NCI-H460 (cell line): ENCODE measurements around the gene USP8. TPM values are rescaled to one million over a fixed set of nuclear protein-coding genes. Genes with fewer than 3 reads are reported as not detected.
"Not testable (repeated sequence)": the region's sequence is repeated elsewhere in the genome, so short reads cannot be mapped to it uniquely, and the experiment has no call there.

ENCODE experiments used
- DNase-seq: peaks from one replicate; pipeline ENCODE4 v3.0.0-alpha.2; 2016; ENCODE audit warnings: low read depth; ENCODE audit errors: extremely low read depth
- total RNA-seq: library from RNA; depleted of rRNA; stranded (reverse); fragments of >200 nt; shearing (Covaris generic); gene quantifications from 2 replicates; pipeline ENCODE4 v1.2.3, GENCODE V29; 2014

The USP8 gene
- total RNA-seq, 1 experiment from 2014 or later = 67.9 TPM

GRCh38 chr15:50438251-50438650 is 14.0 kb downstream of the USP8 start:
- no peak for DNase-seq

DNA sequence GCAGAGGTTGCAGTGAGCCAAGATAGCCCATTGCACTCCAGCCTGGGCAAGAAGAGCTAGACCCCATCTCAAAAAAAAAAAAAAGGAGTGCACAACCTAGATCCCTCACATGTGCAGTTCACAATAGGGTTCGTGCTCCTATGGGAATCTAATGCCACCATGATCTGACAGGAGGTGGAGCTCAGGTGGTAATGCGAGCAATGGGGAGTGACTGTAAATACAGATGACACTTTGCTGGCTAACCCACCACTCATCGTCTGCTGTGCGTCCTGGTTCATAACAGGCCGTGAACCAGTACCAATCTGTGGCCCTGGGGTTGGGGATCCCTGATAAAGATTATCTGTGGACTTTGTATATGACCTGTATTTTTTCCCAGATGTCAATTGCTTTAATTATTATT is 16.7 kb downstream of the USP8 start:
- DNase-seq = no peak

- no peak for DNase-seq
Observed at GRCh38 chr15:50452927-50453326, 28.7 kb downstream of the USP8 start.

GRCh38 chr15:50458348-50459112 is 34.3 kb downstream of the USP8 start:
- no peak for DNase-seq

DNA sequence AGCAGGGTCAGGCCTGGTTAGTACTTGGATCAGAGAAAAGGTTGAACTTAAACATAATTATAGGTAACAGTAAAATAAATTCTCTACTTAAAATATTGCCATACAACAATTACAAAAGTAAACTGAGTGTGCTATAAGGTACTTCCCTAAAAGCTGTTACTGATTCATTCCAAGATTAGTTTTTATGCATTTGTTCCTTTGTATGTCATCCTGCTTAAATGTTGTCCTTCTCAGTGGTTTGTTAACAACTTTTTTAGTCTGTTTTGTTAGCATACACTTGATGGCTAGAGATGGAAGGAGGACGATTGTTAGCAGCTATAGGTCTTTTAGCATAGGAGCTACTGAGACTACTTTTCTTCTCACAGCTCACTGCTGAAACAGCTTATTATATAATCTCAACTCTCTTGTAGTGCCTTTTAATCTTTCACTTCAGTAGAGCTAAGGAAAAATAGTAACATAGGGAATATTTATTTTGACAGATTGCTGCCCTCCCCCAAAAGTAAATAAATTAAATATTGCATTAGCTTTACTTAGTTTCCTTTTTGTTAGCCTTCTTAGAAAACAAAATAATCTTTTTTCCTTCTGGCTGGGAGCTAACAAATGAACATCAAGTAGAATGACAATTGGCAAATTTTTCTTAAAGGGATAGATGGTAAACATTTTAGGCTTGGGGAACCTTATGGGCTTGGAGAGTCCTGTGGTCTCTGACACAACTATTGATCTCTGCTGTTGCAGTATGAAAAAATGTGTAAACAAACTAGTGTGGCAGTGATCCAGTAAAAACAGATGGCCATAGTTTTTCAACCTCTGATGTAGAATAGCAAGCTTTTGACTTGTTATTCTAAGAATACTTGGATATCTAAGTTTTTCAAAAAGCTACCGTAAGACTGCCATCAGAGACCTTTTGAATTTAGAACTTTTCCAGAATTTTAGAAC is 39.5 kb downstream of the USP8 start:
- DNase-seq = no peak

GRCh38 chr15:50471072-50471471 is 46.9 kb downstream of the USP8 start:
- no peak for DNase-seq

DNA sequence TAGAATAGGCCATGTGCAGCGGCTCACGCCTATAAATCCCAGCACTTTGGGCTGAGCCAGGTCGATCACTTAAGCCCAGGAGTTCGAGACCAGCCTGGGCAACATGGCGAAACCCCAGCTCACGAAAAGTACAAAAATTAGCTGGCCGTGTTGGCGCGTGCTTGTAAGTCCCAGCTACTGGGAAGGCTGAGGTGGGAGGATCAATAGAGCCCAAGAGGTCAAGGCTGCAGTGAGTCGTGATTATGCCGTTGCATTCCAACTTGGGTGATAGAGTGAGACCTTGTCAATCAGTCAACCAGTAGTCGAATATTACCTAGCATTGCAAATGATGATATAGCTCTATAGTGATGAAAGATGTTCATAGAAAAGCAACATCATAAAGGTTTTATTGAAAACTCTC is 51.9 kb downstream of the USP8 start:
- DNase-seq = no peak

DNA sequence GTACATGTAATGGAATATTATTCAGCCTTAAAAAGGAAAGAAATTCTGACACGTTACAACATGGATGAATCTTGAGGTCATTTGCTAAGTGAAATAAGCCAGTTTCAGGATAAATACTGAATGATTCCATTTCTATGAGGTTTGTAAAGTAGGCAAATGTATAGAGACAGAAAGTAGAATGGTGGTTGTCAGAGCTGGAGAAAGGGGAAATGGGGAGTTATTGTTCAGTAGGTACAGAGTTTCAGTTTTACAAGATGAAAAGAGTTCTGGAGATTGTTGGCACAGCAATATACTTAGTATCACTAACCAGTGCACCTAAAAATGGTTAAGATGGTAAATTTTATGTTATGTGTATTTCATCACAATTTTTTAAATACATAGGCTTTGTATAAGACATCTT is 60.6 kb downstream of the USP8 start:
- no peak for DNase-seq

GRCh38 chr15:50485389-50485788 is 61.2 kb downstream of the USP8 start:
- DNase-seq = no peak

DNA sequence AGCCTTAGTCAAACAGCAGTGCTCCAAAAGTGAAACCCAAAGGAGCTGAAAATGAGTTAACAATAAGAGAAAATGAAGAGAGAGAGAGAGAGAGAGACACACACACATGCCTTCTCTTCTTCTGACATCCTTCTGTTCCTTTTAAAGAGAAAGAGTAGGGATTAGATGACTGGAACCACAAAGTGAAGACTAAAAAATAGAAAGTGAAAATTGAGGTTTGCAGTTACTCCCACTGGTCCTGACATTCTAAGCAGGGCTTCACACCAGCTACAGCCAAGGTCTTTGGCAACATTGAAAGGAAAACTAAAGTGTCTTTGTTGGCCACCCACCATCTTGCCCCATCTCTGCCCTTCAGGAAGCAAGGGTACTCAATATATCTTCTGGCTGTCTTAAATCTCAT is 63.1 kb downstream of the USP8 start:
- no peak for DNase-seq

GRCh38 chr15:50493625-50494024 is 69.4 kb downstream of the USP8 start:
- DNase-seq = no peak

DNA sequence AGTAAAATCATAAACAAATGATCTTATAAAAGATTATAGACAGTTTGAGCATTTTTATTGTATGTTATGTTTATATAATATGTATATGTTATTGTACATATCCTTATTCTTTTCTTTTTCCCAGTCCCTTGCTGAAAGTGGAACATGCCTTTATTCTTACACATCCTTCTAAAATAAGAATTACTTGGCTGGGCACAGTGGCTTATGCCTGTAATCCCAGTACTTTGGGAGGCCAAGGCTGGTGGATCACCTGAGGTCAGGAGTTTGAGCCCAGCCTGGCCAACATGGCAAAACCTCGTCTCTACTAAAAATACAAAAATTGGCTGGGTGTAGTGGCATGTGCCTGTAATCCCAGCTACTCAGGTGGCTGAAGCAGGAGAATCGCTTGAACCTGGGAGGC is 70.3 kb downstream of the USP8 start:
- not testable (repeated sequence) for DNase-seq

DNA sequence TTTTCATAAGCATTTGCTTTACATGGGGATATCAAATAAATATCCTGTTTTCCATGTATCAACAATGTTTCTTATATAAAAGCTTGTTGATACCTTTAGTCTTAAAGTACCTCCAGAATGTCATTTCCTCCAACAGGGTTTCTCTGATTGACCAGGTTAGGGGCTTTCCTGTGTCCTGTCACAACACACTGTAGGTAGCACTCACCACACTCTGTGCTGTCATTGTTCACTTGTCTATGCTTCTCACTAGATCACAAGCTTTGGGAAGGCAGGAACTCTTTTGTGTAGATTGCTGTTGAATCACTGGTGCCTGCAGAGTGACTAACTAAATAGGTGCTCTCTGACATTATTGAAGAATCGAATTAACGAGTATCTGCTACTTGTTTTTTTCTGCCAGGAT is 72.5 kb downstream of the USP8 start:
- no peak for DNase-seq

DNA sequence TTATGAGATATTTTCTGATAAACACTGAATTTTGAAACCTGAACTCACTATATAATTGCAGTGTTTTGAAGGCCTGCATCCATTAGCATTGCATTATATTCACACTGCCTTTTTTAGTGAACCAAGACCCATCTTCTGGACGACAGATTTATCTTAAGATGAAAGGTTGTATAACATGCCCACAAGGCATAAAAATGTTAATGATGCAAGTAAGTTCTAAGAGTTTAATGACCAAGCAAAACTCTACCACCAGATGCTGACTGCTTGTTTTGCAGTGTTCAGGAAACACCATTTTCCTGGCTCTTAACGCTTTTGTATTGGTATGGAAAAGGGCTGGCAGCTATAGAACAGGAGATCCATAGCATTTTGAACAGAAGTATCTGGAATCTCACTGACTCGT is 76.1 kb downstream of the USP8 start:
- DNase-seq = no peak

DNA sequence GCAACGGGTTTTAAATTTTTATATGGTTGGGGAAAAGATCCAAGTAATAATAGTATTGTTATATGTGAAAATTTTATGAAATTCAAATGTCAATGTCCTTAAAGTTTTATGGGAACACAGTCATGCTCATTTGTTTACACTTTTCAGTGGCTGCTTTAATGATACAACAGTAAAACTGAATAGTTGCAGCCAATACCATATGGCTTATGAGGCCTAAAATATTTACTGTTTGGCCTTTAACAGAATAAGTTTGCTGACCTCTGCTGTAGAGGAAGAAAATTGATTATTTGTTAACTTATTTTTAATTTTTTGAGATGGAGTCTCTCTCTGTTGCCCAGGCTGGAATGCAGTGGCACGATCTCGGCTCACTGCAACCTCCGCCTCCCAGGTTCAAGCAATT is 77.6 kb downstream of the USP8 start:
- DNase-seq = no peak

DNA sequence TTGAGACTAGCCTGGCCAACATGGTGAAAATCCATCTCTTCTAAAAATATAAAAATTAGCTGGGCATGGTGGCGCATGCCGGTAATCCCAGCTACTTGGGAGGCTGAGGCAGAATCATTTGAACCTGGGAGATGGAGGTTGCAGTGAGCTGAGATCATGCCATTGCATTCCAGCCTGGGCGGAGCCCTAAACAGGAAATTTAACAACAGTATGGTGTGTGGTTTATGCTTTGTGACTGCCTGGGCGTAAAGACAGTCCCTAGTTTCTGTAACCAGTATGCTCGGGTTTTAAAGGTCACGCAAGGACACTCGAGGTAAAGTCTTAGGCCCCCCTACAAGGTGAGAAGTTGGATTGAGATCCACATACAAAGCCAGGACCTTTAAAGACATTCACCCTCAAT is 78.9 kb downstream of the USP8 start:
- no peak for DNase-seq

DNA sequence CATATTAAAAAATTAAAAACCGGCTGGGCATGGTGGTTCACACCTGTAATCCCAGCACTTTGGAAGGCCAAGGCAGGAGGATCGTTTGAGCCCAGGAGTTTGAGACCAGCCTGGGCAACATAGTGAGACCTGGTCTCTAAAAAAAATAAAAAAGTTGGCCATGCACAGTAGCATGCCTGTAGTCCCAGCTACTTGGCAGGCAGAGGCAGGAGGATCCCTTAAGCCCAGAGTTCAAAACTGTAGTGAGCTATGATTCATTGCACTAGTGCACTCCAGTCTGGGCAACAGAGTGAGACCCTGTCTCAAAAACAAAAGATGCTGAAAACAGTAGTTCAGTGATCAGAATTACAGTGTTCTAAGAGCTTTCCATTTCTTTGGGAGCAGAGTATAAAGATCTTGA is 81.5 kb downstream of the USP8 start:
- DNase-seq = not testable (repeated sequence)

- no peak for DNase-seq
Observed at GRCh38 chr15:50506121-50506520, 81.9 kb downstream of the USP8 start.

- no peak for DNase-seq
Observed at GRCh38 chr15:50513001-50513400, 88.8 kb downstream of the USP8 start.

DNA sequence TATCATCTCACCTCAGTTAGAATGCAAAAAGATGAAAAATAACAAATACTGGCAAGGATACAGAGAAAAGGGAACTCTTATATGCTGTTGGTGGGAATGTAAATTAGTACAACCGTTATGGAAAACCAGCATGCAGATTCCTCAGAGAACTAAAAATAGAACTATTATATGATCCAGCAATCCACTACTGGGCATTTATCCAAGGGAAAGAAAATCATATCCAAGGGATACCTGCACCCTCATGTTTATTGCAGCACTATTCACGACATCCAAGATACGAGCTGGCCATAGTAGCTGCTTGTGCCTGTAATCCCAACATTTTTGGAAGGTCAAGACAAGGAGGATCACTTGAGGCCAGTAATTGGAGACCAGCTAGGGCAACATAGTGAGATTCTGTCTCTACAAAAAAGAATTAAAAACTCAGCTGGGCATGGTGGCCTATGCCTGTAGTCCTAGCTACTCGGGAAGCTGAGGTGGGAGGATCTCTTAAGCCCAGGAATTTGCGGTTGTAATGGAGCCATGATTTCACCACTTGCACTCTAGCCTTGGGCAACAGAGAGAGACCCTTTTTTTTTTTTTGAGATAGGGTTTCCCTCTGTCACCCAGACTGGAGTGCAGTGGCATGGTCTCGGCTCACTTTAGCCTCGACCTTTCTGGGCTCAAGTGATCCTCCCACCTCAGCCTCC is 95.7 kb downstream of the USP8 start:
- no peak for DNase-seq

DNA sequence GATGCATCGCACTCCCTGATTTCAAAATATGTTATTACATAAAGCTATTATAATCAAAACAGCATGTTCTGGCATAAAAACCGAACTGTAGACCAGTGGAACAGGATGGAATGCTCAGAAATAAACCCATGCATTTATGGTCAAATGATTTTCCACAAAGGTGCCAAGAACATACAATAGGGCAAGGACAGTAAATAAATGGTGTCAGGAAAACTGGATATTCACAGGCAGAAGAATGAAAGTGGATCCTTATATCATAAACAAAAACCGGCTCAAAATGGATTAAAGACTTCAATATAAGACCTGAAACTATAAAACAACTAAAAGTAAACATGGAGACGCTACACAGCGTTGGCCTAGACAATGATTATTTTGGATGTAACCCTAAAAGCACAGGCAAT is 99.6 kb downstream of the USP8 start:
- no peak for DNase-seq
